ENCODE results near the gene GAB1. TPM values are rescaled to one million over a fixed set of nuclear protein-coding genes. Genes with fewer than 3 reads are reported as not detected.

Gene GAB1
- total and polyA plus RNA-seq, 12 donors, result 4.1 to 58.2 (median 29.0) TPM

DNA sequence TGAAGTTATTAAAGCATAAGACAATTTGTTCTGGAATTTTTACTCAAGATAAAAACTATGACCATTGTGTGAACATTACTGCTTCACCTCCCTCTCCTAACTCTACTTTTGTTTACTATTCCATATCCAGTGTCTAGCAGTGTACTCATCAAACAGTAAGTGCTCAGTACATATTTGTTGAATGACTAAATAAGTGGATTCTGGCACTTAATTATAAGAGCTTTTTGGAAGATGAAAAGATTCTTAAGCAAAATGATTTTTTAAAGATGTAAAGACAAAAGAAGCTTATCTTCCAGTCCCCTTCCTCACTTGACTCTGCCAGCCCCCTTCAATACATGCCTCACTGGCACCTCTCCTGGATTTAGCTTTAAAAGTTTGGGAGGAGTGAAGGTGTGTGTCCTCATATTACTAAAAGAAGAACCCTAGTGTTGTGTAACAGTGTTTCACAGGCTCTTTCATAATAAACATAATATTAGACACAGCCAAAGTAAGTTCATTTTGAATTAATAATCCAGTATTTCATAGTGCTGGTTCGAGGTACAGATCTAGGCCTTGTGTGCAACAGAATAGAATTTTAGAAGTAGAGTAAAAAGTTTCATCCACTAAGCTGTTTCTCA is 53.0 kb downstream of the GAB1 start:
- no peaks in the 10 kb centered on the region for H3K36me3 ChIP-seq (replicated peaks in 1 of 2)
- WGBS, 4 donors, result 54 to 72% (median 64%) methylated on average over 1 of the region's 1 CpG
- H3K4me3 ChIP-seq, result no peak overlapping the region
- TF ChIP-seq, protein P1, sequence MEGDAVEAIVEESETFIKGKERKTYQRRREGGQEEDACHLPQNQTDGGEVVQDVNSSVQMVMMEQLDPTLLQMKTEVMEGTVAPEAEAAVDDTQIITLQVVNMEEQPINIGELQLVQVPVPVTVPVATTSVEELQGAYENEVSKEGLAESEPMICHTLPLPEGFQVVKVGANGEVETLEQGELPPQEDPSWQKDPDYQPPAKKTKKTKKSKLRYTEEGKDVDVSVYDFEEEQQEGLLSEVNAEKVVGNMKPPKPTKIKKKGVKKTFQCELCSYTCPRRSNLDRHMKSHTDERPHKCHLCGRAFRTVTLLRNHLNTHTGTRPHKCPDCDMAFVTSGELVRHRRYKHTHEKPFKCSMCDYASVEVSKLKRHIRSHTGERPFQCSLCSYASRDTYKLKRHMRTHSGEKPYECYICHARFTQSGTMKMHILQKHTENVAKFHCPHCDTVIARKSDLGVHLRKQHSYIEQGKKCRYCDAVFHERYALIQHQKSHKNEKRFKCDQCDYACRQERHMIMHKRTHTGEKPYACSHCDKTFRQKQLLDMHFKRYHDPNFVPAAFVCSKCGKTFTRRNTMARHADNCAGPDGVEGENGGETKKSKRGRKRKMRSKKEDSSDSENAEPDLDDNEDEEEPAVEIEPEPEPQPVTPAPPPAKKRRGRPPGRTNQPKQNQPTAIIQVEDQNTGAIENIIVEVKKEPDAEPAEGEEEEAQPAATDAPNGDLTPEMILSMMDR (IDR thresholded peaks at IDR 0.05), result no peak
- H3K27me3 ChIP-seq, result no peaks in the 10 kb centered on the region
- intact Hi-C loops (cut with DNase I), result loop anchor here in 1 of 2 donors (10.0 kb wide), 1 partner anchor 55 kb away; the partner anchor contains the start of gene GAB1
- peaks cover 11 to 56% of the 10 kb centered on the region in 2 donors for H3K4me1 ChIP-seq (replicated peaks in 1 of 2)
- H3K27ac ChIP-seq, result peak overlapping the region in 2 of 5 donors; percentile 1 to 13
- no peaks in the 10 kb centered on the region for H3K9me3 ChIP-seq (replicated peaks in 1 of 3)
- no peak for DNase-seq

GRCh38 chr4:143390764-143391163 is 54.1 kb downstream of the GAB1 start:
- Histone ChIP-seq H3K4me1 (replicated peaks in 1 of 2) (peaks cover 3 to 47% of the 10 kb centered on the region in 2 donors), H3K36me3 (replicated peaks in 1 of 2) (no peaks in the 10 kb centered on the region), H3K4me3 (no peak overlapping the region), H3K9me3 (replicated peaks in 1 of 3) (no peaks in the 10 kb centered on the region), H3K27me3 (no peaks in the 10 kb centered on the region), H3K27ac (no peak overlapping the region)
- WGBS, 4 donors, result 92 to 96% (median 94%) methylated on average over 3 of the region's 3 CpGs
- TF ChIP-seq POLR2A (IDR thresholded peaks at IDR 0.05), result no peak
- TF ChIP-seq, protein P1 (IDR thresholded peaks at IDR 0.05), result no peak
- intact Hi-C loops (cut with DNase I), result loop anchor here in 1 of 2 donors (10.0 kb wide), 1 partner anchor 56 kb away; the partner anchor contains the start of gene GAB1
- no peak for DNase-seq

GRCh38 chr4:143391261-143391660 is 54.6 kb downstream of the GAB1 start:
- Histone ChIP-seq H3K4me3 (no peak overlapping the region), H3K9me3 (replicated peaks in 1 of 3) (no peaks in the 10 kb centered on the region), H3K4me1 (replicated peaks in 1 of 2) (peaks cover 3 to 47% of the 10 kb centered on the region in 2 donors), H3K27me3 (no peaks in the 10 kb centered on the region), H3K36me3 (replicated peaks in 1 of 2) (no peaks in the 10 kb centered on the region), H3K27ac (no peak overlapping the region)
- intact Hi-C loops (cut with DNase I), result loop anchor here in 1 of 2 donors (10.0 kb wide), 1 partner anchor 56 kb away; the partner anchor contains the start of gene GAB1
- no peak for DNase-seq
- 90 to 97% (median 95%) methylated on average over 3 of the region's 3 CpGs for WGBS, 4 donors
- TF ChIP-seq POLR2A (IDR thresholded peaks at IDR 0.05), result no peak
- TF ChIP-seq, protein P1 (IDR thresholded peaks at IDR 0.05), result no peak

- no peaks in the 10 kb centered on the region for H3K9me3 ChIP-seq (replicated peaks in 1 of 3)
- no peaks in the 10 kb centered on the region for H3K27me3 ChIP-seq
- 57 to 72% (median 64%) methylated on average over 3 of the region's 3 CpGs for WGBS, 4 donors
- intact Hi-C loops (cut with DNase I), result loop anchor here in 1 of 2 donors (10.0 kb wide), 1 partner anchor 57 kb away; the partner anchor contains the start of gene GAB1
- no peak overlapping the region for H3K4me3 ChIP-seq
- H3K36me3 ChIP-seq (replicated peaks in 1 of 2), result no peaks in the 10 kb centered on the region
- H3K27ac ChIP-seq, result no peak overlapping the region
- no peak for TF ChIP-seq POLR2A (IDR thresholded peaks at IDR 0.05)
- TF ChIP-seq, protein P1 (IDR thresholded peaks at IDR 0.05), result no peak
- peaks cover 0 to 47% of the 10 kb centered on the region in 2 donors for H3K4me1 ChIP-seq (replicated peaks in 1 of 2)
- DNase-seq, result no peak
Observed at GRCh38 chr4:143391895-143392294, 55.2 kb downstream of the GAB1 start.
